Subcutaneous adipose tissue (tissue), 4 donors: ENCODE results near the gene NEU2. TPM values are rescaled to one million over a fixed set of nuclear protein-coding genes. Genes with fewer than 3 reads are reported as not detected.

Experiments
- CTCF ChIP-seq: fragments of 450-650 bp; IDR thresholded peaks from one replicate; pipeline ENCODE4 v1.5.1; 2016; ENCODE audit warnings: low read depth, mild to moderate bottlenecking, control low read depth, antibody characterized with exemption, moderate library complexity
- total RNA-seq, 4 donors: library from RNA; depleted of rRNA; stranded (reverse); fragments of >200 nt; gene quantifications; one replicate each; pipeline ENCODE4 v1.1.0, GENCODE V29; 2016

NEU2 gene
- total RNA-seq, 4 donors from 2014 or later, result not detected

GRCh38 chr2:233037078-233037477 is 4.6 kb downstream of the NEU2 start:
- no peak for TF ChIP-seq CTCF

GRCh38 chr2:233039212-233039845 is 6.9 kb downstream of the NEU2 start:
- TF ChIP-seq CTCF, result no peak

GRCh38 chr2:233039846-233040530 is 7.5 kb downstream of the NEU2 start:
- no peak for TF ChIP-seq CTCF

- TF ChIP-seq CTCF, result no peak
Measured at GRCh38 chr2:233040571-233040970, 8.1 kb downstream of the NEU2 start.

GRCh38 chr2:233041722-233042323 is 9.4 kb downstream of the NEU2 start:
- no peak for TF ChIP-seq CTCF

GRCh38 chr2:233042549-233042948 is 10.1 kb downstream of the NEU2 start:
- TF ChIP-seq CTCF, result no peak

- no peak for TF ChIP-seq CTCF
Measured at GRCh38 chr2:233044974-233045605, 12.6 kb downstream of the NEU2 start.
